Measurements from ENCODE around the gene ASXL1. TPM values are rescaled to one million over a fixed set of nuclear protein-coding genes. Genes with fewer than 3 reads are reported as not detected.
A peak's percentile ranks its signal among the peaks of the same experiment; 100 is the strongest.

ASXL1 gene
- total and polyA plus RNA-seq, 9 of the 15 experiments (the other 6 are each of a cell fraction or from before 2014, with no cell fraction given) = 6.5 to 65.3 (median 32.3) TPM

- peak; percentile 89 for TF ChIP-seq JUND (IDR thresholded peaks at IDR 0.05; ENCODE audit: borderline replicate concordance, low read depth, low read length)
- TF ChIP-seq JUND (tag; IDR thresholded peaks at IDR 0.05; ENCODE audit: borderline replicate concordance, low read depth, low read length) = peak; percentile 77; the same call in 1 of the 3 replicates
- TF ChIP-seq DEAF1 (CRISPR knock-in tag; IDR thresholded peaks at IDR 0.05) = no peak
- TF ChIP-seq, protein P1, sequence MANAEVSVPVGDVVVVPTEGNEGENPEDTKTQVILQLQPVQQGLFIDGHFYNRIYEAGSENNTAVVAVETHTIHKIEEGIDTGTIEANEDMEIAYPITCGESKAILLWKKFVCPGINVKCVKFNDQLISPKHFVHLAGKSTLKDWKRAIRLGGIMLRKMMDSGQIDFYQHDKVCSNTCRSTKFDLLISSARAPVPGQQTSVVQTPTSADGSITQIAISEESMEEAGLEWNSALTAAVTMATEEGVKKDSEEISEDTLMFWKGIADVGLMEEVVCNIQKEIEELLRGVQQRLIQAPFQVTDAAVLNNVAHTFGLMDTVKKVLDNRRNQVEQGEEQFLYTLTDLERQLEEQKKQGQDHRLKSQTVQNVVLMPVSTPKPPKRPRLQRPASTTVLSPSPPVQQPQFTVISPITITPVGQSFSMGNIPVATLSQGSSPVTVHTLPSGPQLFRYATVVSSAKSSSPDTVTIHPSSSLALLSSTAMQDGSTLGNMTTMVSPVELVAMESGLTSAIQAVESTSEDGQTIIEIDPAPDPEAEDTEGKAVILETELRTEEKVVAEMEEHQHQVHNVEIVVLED (CRISPR knock-in tag; IDR thresholded peaks at IDR 0.05) = no peak
- no peak for TF ChIP-seq ZNF699 (CRISPR knock-in tag; IDR thresholded peaks at IDR 0.05; ENCODE audit: insufficient replicate concordance)
- TF ChIP-seq ATF7 (IDR thresholded peaks at IDR 0.05) = peak; percentile 46; the same call in 1 of the 2 replicates
- TF ChIP-seq NFE2 (IDR thresholded peaks at IDR 0.05; ENCODE audit: low read depth) = peak; percentile 88
- TF ChIP-seq EP300 (IDR thresholded peaks at IDR 0.05; ENCODE audit: low read length) = peak; percentile 21; the same call in 1 of the 2 replicates
- peak; percentile 76 for TF ChIP-seq JUN (IDR thresholded peaks at IDR 0.05; ENCODE audit: borderline replicate concordance, low read depth, low read length)
- TF ChIP-seq JUN (CRISPR knock-in tag; IDR thresholded peaks at IDR 0.05; ENCODE audit: borderline replicate concordance) = no peak
- no peak for TF ChIP-seq XRCC3 (IDR thresholded peaks at IDR 0.05)
- no peak for TF ChIP-seq ATF2 (CRISPR knock-in tag; IDR thresholded peaks at IDR 0.05)
- TF ChIP-seq TCF7 (IDR thresholded peaks at IDR 0.05; ENCODE audit: borderline replicate concordance) = no peak
- peak; percentile 43; the same call in 1 of the 2 replicates for TF ChIP-seq BCOR (IDR thresholded peaks at IDR 0.05)
- peak; percentile 33; the same call in 1 of the 2 replicates for TF ChIP-seq CTBP1 (IDR thresholded peaks at IDR 0.05; ENCODE audit: borderline replicate concordance)
- TF ChIP-seq U2AF2 (optimal IDR thresholded peaks at IDR 0.05; ENCODE audit: low read depth, low read length) = no peak
- TF ChIP-seq SUPT5H (IDR thresholded peaks at IDR 0.05) = no peak
- peak; percentile 70 for TF ChIP-seq MAFG (tag; conservative IDR thresholded peaks at IDR 0.05)
- no peak for TF ChIP-seq NCOA4 (IDR thresholded peaks at IDR 0.05; ENCODE audit: partially characterized antibody)
- TF ChIP-seq EHMT2 (IDR thresholded peaks at IDR 0.05) = 0 out of 2 replicates have a peak, but pooled peaks have one; percentile 38
- TF ChIP-seq ZBTB5 (IDR thresholded peaks at IDR 0.05) = no peak
Measured at GRCh38 chr20:32325706-32326503, 32.2 kb upstream of the ASXL1 start (continued).
